NOMO-1 (cell line): ENCODE measurements around the gene SRGAP2B.
"Not testable (repeated sequence)": the region's sequence is repeated elsewhere in the genome, so short reads cannot be mapped to it uniquely, and the experiment has no call there.

ENCODE experiments used
- DNase-seq, 2 experiments: peaks; one replicate each; lab custom pipeline; 2025; ENCODE audit not compliant: unreplicated experiment in 2 of 2; lab: John Stamatoyannopoulos, UW

The SRGAP2B gene

DNA sequence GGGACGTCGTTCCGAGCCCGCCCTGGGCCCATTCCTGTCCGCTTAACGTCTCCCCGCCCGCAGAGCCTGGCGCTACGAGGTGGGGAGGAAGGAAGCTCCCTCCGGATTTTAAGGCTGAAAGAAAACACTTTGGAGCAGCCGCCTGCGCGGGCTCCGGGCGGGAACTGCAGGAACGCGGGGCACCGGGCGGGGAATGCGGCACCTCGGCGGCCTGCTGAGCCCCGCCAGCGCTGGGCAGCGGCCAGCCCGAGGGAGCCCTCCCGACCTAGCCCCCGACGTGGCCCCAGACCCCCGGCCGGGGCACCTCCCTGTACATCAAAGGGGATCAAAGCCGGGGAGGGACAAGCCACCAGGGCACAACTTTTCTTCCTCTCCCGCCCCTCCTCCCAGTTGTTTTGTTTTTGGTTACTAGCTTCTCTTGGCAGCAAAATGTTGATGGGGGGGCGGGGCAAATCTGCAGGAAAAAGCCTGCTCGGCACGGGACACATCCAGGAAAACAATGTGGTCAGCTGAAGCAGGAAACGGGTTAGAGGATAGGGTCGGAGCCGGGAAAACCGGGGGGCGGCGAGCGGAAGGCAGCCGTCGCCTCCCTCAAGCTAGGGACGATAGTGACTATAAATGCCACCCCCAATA lies 1.5 kb downstream of the SRGAP2B start:
- DNase-seq = not testable (repeated sequence)

DNA sequence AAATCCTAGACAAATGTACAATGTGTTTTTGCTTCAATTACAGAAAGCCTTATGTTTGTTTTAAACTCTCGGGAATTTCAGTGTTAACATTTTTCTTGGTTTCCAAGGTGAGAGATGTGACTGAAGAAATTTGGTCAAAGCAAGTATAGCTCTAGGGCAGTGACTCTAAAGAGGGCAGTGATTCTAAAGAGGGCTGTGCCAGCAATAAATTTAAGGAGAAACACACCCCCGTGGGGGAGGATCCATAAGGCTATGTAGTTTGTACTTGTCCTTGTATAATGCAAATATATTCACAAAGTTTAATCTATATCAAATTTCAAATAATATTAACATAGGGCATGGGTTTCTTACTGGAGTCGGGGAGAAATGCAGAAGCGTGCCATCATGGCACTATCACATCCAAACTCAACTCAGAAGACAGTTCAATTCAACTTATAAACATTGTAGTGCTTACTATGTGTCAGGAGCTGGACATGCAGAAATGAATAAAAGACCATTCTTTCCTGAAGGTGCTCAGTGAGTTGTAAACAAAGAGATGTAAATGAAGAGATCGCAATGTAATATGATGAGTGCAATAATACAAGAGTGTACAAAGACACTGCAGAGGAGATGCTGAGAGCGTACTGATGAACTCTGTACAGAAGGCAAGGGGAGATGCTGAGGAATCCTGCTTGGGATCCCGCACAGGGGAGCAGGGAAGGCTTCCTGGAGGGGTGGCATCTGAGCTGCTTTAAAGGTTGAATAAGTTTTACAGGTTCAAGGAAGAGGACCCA lies 12.5 kb downstream of the SRGAP2B start:
- not testable (repeated sequence) for DNase-seq

DNA sequence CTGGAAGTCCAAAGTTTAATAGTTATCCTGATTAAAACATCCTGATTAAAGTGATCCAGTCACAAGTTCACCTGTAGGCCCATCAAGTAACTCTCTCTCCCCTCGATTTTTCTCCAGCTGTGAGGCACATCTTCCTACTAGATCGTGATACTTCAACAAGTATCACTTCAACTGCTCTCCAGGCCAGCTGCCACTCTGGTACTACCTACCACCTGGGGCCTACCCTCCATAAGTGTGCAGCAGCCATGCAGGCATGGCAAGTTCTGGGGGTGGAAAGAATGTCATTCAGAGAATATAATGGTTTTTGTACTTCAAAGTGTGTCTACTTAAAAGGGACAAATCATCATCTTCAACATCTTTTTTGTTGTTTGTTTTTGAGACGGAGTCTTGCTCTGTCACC lies 14.9 kb downstream of the SRGAP2B start:
- not testable (repeated sequence) for DNase-seq

DNA sequence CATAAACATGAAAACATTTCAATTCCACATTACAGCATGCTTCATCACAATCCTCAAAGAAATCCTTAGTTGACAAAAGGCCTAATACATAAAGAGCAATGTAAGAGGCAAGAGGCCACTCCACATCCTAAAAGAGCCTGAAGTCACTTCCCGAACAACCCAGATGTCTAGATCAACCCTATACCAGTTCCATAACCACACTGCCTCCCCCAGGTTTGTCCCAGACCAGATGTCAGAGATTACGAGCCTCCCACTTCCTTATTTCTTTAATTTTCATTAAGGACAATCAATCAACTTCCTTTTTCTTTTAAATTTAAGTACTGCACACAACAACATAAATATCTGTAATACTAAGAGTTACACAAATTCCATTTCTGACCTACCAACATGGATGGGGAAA lies 15.4 kb downstream of the SRGAP2B start:
- DNase-seq = not testable (repeated sequence)

DNA sequence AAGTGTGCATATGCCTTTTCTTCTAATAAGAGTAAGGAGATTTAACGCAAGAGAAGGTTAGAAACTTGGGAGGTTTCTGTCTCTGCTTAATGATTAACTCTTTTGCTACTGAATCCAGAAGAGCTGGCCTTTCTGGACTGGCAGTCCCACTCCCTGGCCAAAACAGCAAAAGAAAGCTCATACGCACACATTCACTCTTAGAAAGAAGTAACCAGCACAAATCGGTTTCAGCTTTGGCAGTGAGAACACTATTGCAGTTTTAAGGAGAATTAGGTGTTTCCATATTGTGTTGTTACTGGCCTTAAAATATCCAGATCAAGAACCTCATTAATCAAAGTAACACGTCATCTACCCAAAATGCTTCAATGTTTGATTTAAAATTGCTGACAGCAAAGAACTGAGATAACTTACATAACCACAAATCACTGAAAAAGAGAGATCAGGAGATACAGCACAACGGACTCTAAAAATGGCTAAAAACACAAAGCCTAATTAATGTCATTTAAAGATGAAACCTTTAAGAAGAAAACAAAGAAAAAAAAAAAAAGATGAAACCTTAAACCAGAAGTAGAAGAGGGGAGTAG lies 16.2 kb downstream of the SRGAP2B start:
- DNase-seq = not testable (repeated sequence)

DNA sequence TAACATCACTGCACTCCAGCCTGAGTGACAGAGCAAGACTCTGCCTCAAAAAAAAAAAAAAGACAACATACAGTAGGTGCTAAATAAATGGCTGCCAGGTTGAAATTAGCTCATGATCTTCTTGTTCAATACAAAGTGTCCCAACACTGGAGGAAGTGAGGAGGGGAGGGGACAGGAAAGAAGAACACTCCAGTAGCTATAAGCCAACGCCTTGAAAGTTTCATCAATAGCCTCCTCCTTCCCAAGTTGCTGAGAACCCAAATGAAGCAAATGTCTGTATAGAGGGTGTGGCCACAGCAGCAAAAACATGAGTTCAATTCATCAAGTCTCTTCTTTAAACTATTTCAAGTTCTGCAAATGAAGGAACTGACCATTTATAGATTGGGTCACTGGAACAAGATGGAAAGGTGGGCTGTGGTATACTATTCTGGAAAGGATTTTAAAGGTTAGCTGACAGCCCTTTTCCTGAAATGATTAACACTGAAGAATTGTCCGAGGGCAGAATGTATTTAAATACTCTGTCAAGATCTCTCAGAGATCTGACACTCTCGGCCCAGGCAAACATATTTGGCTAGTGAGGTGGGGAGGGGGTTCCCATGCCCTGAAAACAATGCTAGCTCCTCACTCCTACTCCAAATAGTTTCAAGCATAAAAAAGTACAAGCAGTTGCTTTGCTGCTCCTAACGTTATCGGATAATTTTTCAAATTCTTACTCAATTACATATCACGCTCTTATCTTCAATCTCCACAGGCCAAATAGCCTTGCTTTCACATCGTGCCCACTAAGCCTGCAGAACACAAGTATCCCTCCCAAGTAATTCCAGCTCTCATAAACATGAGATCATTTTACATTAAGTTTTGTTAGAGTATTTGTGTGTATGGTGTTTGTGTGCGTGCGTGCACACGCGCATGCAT lies 17.0 kb downstream of the SRGAP2B start:
- not testable (repeated sequence) for DNase-seq

DNA sequence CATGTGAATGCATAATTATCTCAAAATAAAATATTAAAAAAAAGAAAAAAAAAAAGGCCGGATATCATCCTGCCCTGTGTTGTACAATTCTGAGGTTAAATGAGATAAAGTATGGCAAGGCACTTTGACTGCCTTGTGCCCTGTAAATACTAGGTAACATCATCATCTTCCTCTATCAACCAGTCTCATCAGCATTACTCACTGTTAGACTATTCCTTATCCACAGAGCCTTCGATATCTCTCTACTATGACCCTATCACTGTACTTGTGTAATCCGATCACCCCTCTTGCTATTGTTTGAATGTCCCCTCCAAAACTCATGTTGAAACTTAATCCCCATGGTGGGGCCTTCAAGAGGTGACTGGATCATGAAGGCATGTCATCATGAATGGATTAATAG lies 18.3 kb downstream of the SRGAP2B start:
- DNase-seq = not testable (repeated sequence)

DNA sequence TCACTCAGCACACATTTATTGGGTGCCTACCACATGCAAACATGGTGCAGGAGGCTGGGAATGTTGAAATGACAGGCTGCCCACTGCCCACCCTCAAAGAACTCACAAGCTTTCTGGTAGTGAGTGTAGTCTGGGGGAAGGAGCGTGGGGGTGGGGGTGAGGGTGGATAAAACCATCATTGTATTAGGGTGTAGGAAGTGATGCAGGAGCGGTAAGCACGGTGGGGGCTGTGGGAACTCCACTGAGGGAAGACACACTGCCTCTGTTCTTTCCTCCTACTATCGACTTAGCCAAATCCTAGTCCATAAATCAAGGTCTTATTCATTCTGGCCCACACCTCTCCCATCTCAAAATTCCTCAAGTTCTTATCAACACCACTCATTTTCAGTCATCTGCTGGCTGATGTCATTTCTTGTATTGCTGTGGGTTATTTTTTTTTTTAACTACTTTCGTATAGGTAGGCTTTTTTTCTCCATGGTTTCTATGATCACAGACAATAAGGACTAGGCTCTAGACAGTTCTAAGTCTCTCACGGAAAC lies 21.0 kb downstream of the SRGAP2B start:
- DNase-seq = not testable (repeated sequence)

DNA sequence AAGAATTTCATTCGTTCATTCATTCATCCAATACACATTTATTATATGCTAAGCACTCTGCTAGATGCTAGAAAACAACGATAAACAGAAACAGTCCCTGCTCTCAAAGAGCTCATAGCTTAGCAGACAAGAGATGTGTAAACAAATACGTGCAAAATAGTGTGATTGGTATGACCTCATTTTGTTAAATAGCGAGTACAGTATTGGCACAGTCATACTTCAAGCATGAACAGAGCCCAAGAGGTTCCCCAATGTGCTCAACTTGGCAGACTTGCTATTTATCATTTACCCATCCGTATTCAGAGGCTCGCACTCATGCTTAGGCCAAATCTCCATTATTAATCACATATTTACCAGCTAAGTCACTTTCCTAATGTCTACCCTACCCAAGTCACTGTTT lies 23.6 kb downstream of the SRGAP2B start:
- not testable (repeated sequence) for DNase-seq

DNA sequence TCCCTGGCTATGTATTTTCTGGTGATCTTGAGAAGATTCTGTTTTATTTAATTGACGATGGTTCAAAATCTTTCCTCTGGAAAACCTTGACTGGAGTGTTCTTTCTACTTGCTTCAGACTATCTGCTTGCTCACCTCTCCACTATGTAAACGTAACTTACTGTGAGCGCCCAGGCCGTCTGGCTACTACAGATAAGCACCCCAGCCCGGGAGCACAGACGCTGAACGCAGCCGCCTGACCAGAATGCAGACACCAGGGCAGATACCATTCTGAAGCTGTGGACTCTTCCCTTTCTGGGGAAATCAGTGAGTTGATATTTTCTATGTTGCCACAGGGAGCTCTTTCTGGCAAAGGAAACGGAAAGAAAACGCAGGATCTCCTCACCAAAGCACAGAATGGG lies 28.6 kb downstream of the SRGAP2B start:
- DNase-seq = not testable (repeated sequence)

DNA sequence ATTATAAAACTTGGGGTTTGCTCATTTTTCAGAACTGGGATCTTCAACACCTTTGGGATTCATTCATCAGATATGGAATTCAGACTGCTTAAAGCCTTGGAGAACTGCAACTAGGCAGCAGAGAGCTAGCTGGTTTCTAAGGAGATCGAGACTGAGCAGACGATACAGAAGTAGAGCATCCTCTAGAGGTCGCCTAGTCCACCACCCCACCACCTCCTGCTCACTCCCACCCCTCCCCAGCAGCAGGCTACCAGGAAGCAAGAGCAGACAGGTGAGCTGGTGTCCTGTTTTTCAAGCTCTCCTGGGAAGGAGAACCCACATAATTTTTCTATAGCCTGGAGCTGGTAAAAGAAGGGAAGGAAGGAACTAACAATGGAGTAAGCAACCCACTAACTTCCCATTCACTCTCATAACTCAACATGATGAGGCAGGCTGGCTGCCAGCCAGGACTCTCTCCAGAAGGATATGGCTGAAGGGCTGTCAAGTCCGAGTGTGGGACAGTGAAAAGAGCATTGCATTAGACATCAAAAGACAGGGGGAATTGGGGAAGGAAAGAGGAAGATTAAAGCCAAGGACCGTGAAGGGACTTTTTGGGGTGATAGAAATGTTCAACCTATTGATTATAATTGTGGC lies 29.8 kb downstream of the SRGAP2B start:
- not testable (repeated sequence) for DNase-seq

DNA sequence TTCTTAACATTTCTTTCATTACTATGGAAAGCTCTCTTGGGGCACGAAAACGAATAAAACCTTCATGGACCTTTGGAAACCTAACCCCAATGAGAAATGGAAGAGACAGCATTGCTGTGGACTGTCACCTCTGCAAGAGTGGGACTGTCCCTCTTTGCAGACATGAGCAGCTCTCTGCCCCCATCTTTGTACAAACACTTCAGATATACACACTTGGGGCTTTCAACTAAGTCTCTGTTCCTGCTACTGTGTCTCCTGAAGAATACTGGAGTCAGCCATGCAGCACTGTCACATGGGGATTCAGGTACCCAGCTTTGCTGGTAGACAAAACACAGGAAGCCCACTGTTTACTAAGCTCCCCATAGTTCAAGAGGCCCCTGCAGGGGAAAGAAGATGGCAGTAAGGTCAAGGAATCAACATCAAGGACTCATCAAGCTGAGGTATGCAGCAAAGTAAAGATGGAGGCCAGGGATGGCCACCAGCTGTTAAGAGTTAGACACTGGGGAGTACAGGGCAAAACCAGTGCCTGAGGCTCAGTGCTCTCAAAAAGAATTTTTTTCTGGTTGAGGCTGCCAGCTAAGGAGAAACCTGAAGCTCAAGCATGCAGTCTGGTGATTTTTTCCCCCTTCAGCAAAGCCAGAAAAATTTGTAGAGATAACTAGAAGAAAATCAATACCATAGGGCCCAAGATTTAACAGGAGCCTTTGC lies 31.0 kb downstream of the SRGAP2B start:
- DNase-seq = not testable (repeated sequence)

DNA sequence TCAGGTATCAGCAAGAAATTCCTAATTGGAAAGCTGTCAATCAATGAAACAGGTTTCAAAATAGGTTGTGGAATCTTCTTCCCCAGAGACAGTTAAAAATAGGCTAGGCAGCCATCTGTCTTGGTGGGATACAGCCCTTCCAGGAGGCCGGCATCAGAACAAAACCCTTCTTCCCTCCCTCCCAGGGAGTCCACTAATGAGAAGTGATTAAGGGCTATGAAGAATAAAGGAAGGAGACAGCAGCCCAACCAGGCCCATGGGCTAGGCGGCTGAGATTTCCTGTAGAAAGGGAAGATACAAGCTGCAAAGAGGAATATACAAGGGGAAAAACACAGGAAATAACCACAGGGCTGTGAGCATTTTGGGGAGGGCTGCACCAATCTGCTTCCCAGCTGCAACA lies 31.8 kb downstream of the SRGAP2B start:
- DNase-seq = not testable (repeated sequence)

DNA sequence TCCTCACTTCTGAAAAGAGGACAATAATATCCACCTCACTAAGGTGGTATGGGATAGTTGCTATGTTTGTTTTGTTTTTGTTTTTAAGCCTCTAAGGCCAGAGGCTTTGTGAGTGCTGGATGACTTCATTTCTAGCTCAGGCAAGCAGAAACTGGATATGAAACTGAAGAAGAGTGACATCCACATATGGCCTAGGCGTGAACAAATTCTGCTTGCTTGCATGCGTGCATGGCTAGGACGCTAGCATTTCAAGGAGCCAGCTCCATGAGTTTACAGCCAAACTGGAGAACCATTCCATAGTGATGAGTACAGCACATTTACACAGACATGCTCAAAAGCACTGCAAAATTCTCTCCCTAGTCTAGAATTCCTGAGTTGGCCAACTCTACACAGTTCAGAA lies 36.9 kb downstream of the SRGAP2B start:
- not testable (repeated sequence) for DNase-seq

DNA sequence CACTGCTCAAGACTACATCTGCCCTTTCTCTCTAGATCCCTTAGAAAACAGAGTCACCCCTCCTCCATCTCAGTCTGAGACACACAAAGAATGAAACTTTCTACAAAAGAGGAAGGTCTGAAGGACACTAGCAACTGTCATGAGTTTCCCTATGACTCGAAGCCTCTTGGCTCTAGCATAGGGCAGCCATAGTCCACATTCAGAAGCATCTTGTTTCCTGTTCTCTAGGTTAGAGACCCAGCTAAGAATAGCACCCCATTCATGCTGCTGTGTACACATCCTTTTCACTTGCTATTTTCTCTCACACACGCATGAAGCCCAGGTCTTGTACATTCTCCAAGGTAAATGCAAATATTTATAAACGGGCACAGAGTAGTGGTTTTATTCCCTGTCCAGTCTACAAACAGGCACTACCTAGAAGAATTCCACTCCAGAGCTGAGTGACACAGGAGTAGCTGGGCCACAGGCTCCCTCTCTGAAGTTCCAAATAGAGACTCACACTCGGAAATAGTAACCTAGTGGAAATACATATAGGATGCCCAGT lies 39.8 kb downstream of the SRGAP2B start:
- DNase-seq = not testable (repeated sequence)

DNA sequence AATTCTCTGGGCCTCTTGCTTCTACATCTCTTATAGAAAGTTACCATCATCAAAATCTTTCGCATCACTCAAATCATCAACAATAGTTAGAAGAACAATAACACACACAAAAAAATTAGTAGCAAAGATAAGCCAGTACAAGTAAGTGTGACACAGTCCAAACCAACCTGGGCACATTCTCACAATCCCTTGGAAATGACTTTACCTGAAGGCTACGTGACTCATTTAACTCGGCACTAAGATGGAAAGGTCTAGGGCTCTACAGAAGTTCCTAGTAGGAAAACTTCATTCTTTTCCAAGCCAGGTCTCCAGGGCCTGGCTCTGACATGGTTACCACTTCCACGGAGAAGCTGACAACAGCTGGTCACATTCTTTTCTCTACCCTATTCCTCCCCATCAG lies 41.7 kb downstream of the SRGAP2B start:
- DNase-seq = not testable (repeated sequence)

DNA sequence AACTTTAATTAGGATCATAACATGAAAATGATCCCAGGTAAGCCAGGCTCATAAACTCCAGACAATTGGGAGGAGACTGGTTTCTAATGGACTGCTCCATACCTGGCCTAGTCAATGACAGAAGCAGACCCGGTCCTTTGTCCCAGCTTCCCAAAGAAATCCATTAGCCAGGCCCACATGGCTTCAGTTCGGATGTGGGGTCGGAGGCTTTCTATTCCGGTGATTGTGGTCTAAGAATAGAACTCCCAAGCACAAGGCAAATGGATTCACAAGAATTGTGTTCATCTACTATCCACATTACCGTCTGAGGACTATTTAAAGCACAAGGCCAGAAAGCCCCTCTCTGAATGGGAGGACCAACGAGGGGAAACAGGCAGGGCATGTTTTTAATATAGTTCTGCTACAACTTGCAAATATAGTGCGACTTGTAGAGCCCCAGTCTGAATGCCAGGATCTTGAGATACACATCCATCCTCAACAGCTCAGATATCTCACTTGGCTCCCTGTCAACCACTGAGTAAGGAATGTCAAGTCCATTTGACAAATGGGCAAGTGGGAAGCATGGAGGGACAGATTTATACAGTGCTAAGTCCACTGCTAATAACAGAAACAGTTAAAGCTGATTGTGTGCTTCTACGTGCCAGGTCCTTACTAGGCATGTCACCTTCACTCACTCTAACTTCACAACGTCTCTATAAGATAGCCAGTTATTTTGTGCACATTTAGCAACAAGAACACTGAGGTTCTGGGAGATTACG lies 42.9 kb downstream of the SRGAP2B start:
- not testable (repeated sequence) for DNase-seq

DNA sequence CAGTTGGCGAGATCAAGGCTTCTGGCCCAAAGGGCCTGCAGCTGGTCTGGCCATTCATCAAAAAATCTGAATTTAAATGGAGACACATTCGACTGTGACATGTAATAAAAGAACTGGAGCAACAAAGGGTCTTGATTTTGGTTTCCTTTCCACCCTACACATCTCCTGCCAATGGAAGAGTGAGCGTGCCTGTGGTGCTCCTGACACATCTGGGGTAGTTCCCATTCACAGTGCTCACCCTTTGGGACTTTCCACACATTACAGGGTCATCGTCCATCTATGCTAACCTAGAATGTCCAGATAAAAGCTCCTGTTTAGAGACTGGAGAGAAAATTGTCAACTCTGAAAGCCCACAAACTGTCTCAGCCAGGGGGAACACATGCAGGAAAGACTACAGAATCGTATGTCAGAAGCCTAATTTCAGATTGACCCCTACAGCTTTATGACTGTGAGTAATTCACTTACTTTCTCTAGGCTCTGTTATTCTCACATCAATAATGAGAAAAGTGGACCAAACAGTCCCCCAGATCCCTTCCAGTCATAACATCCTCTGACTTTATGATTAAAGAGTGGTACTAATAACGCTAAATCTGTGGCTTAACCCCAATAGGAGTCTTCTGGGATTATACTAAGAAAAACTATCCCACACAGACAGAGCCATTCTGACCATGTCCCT lies 46.8 kb downstream of the SRGAP2B start:
- not testable (repeated sequence) for DNase-seq
